Subcutaneous adipose tissue (tissue), 4 donors: ENCODE results near the gene UBE2O. TPM values are rescaled to one million over a fixed set of nuclear protein-coding genes. Genes with fewer than 3 reads are reported as not detected.

Experiments
- total RNA-seq, 4 donors: library from RNA; depleted of rRNA; stranded (reverse); fragments of >200 nt; gene quantifications; one replicate each; pipeline ENCODE4 v1.1.0, GENCODE V29; 2016
- TF ChIP-seq, protein P1 (sequence below): fragments of 450-650 bp; IDR thresholded peaks from one replicate; pipeline ENCODE4 v1.5.1; 2016; ENCODE audit warnings: low read depth, mild to moderate bottlenecking, control low read depth, antibody characterized with exemption, moderate library complexity

UBE2O gene
- total RNA-seq, 4 donors from 2014 or later = 7.2 to 14.3 (median 12.6) TPM

DNA sequence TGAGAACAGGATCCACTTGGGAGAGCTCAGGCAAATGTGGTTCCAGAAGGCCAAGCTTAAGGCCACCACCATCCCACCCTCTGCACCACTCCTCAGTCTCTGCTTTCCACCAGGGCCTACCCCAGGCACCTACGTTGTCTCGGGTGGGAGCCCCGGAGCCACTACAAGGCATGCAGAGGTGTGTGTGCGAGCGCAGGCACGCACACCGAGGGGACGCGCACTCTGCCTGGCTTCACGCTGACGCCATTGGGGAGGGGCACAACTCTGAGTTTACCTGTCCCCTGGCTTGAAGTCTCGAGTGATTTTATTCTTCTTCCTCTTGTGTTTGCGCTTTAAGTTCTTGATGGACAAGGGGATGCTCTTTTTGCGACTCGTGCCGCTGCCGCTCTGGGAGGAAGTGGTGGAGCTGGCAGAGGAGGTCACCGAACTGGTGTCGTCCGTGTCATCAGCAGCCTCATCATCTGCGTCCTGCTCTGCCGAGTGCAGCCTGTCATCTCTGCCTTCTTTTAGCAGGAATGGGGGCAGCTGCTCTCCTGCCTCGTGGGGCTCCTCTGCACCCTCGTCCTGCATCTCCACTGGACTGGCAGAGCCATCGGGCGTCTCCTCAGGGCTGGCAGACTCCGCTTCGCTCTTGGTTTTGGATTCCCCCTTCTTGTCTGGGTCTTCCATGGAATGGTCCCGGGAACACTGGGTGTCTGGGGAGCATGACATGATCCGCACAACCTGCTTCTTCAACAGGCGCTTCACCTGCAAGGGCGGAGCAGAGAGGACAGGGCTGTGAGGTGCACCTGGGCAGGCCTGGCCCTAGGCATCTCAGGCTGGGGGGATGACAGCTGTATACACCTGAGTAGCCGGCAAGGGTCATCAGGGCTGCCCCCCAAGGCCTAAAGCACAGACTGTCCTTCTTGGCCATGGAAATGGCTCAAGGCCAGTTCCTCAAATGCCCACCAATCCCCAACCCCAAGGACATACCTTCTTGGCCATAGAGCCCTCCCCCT is 53.5 kb downstream of the UBE2O start:
- TF ChIP-seq, protein P1, sequence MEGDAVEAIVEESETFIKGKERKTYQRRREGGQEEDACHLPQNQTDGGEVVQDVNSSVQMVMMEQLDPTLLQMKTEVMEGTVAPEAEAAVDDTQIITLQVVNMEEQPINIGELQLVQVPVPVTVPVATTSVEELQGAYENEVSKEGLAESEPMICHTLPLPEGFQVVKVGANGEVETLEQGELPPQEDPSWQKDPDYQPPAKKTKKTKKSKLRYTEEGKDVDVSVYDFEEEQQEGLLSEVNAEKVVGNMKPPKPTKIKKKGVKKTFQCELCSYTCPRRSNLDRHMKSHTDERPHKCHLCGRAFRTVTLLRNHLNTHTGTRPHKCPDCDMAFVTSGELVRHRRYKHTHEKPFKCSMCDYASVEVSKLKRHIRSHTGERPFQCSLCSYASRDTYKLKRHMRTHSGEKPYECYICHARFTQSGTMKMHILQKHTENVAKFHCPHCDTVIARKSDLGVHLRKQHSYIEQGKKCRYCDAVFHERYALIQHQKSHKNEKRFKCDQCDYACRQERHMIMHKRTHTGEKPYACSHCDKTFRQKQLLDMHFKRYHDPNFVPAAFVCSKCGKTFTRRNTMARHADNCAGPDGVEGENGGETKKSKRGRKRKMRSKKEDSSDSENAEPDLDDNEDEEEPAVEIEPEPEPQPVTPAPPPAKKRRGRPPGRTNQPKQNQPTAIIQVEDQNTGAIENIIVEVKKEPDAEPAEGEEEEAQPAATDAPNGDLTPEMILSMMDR = no peak

DNA sequence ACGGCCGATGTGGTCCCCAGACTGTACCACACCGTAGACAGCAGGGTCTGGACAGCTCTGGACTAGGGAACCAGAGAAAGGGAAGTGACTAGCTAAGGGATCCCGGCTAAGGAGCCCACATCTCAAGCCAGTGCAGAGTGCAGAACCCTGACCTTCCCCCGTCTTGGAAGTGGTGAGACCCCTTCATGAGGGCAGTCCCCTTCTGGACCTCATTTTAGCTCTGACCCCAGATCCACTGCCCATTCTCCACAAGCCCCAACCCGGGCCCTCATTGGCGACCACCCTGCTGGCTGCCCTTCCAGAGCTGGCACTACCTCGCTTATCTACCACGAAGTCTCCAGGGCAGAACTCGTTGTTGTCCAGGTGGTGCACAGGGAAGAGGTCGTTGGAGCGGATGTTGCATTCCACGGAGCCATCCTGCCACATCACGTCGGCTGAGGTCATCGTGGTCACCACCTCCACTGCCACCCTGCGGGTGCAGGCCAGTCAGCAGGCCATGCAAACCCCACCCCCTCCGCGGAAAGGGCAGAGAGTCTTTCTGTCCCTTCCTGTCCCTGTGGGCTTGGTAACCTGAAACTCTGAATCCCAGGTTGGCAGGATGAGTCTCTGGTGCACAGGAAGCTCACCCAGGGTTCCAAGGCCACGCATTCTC is 54.3 kb downstream of the UBE2O start:
- TF ChIP-seq, protein P1 = no peak

DNA sequence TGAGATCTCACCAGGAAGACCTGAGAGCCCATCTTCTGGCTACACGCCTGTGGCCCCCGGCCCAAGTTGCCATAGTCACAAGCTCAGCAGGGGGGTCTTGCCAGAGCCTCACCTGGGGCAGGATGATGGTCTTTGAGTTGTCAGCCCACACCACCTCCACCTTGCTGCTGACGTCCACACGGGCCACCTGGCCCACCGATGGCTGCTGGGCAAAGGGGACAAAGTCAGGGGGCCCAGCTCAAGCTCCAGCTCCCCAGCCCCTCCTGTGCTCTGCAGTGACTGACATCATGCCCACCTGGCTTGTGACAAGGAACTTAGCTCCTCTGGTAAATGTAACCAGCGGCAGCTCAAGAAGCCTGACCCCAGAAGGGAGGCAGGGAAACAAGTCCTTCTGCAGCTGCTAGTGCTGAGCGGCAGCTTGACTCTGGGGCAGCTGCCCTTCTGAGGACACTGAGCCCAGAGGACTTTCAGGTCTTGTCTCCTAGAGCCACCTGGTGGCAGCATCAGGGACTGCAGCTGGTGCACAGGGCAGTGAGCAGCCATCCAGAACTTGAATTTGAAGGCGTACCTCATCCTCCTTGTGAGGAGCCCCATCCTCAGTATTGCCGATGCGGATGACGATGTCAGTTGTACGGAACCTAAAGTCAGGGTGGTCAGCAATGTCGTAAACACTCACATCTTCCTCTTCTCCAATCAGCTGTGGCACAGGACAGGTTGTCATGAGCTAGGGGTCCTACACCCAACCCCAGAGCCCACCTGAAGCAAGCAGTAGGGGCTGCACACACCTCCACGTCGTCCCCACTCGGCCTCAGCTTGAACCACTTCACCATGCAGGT is 55.0 kb downstream of the UBE2O start:
- TF ChIP-seq, protein P1 = no peak

DNA sequence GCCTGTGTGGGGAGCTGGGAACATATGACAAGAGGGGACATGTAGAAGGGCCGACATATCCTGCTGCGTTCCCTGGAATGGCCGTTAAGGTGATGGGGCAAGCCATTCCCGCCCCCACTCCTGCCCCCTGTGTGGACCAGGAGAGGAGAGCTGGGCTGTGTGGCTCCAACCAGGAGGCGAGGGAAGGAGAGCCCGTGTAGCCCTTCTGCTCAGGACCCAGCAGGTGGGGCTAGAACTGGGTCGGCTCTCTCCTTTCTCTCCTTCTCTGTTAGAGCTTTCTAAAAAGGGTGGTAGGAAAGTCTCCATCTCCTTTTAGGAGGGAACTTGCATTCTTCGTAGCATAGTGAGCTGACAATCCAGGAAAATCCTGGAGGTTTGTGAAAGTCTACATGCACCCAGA is 55.8 kb downstream of the UBE2O start:
- TF ChIP-seq, protein P1 = no peak

DNA sequence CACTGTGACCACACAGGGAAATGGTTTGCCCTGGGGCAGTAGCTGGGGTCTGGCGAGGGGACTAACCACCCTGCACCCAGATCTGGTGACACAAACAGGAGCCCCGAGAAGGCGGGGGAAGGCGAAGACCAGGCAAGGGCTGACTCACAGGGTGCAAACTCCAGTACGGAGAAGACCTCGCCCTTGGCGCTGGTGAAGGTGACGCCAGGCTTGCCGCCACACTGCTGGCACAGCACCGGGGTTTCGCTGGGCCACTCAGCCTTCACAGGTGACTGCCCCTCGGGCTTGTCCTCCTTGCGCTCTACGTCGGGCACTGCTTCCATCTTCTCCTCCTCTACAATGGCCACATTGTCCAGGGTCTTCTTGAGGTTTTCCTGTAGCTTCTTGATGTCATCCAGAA is 57.0 kb downstream of the UBE2O start:
- TF ChIP-seq, protein P1 = no peak

DNA sequence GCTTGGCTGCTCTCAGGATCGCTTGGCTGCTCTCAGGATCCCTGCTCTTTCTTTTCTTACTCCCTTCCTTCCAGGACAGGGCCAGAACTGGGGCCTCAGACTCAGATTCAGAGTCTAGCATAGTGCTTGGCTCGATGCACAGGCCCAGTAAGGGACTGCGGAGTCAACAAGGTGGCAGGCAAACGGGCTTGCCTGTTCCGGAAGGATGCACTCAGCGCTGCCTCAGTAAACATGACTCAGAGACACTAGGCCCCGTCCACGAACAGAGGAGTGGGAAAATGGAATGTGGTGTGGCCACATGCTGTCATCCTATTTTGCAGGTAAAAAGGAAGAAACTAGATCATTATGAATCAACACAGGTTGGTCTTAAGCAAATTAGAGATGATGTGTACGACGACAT is 58.8 kb downstream of the UBE2O start:
- TF ChIP-seq, protein P1 = no peak
